Panc1 (cell line): ENCODE results near the gene TMEM52. TPM values are rescaled to one million over a fixed set of nuclear protein-coding genes. Genes with fewer than 3 reads are reported as not detected.

Source experiments
- ATAC-seq: fragments of 200-7000 bp; cut with Tn5 transposase; 2 replicates; pipeline ENCODE4 v1.9.1; 2020; ENCODE audit warnings: mild to moderate bottlenecking, moderate library complexity
- BruUV-seq: library from RNA; stranded (reverse); fragments of 400-500 nt; replicated peaks from 2 replicates; lab custom pipeline; 2021; lab: Mats Ljungman, UMichigan
- CTCF ChIA-PET: fragments of 300-600 bp; sonication (Branson Sonifier 250); formaldehyde crosslinking; loops from one replicate; lab custom pipeline; 2022; ENCODE audit warnings: antibody characterized with exemption; lab: Charles Lee
- POLR2A ChIA-PET: fragments of 300-600 bp; sonication (Branson Sonifier 250); formaldehyde crosslinking; loops from one replicate; lab custom pipeline; 2022; ENCODE audit warnings: antibody characterized with exemption; lab: Charles Lee
- DNase-seq: peaks from one replicate; pipeline ENCODE4 v3.0.0-alpha.2; 2010; ENCODE audit warnings: low read depth, low spot score
- H3K27ac ChIP-seq: 2 replicates; pipeline ENCODE4 v1.5.1; 2011; ENCODE audit warnings: mild to moderate bottlenecking, low read length, inconsistent platforms
- H3K27me3 ChIP-seq: fragments of 200-500 bp; sonication (Bioruptor generic); 2 replicates; pipeline ENCODE4 v1.6.0; 2014; ENCODE audit warnings: low read length, inconsistent platforms; ENCODE audit not compliant: control insufficient read depth, insufficient read depth
- H3K36me3 ChIP-seq: fragments of 200-500 bp; sonication (Bioruptor generic); 2 replicates; pipeline ENCODE4 v1.5.1; 2014; ENCODE audit warnings: inconsistent platforms, mild to moderate bottlenecking, low read length, moderate library complexity; ENCODE audit not compliant: control insufficient read depth, insufficient read depth
- H3K4me1 ChIP-seq: 2 replicates; pipeline ENCODE4 v1.5.1; 2011; ENCODE audit warnings: inconsistent platforms, mild to moderate bottlenecking, low read length, moderate library complexity; ENCODE audit not compliant: control insufficient read depth, insufficient read depth
- H3K4me3 ChIP-seq, 2 experiments: 2 replicates each; pipeline ENCODE4 v1.5.1; 2011 to 2012; ENCODE audit warnings: low read depth in 2 of 2, low read length in 2 of 2, mild to moderate bottlenecking in 2 of 2, inconsistent platforms in 1 of 2, moderate library complexity in 1 of 2
- H3K9me3 ChIP-seq: fragments of 200-500 bp; sonication (Bioruptor generic); 2 replicates; pipeline ENCODE4 v1.5.1; 2014; ENCODE audit warnings: low read depth, mild to moderate bottlenecking, inconsistent platforms, low read length, moderate library complexity; ENCODE audit not compliant: control insufficient read depth, insufficient read depth
- CTCF ChIP-seq: fragments of 450-650 bp; IDR thresholded peaks from 2 replicates; pipeline ENCODE4 v1.5.1; 2017; ENCODE audit warnings: mild to moderate bottlenecking
- POLR2AphosphoS5 ChIP-seq: IDR thresholded peaks from 2 replicates; pipeline ENCODE4 v1.6.1; 2012; ENCODE audit warnings: mild to moderate bottlenecking, low read depth, low read length, moderate library complexity
- REST ChIP-seq, 2 experiments: IDR thresholded peaks; 2 replicates each; pipeline ENCODE4 v1.6.1; 2011 to 2012; ENCODE audit warnings: low read depth in 2 of 2, control low read depth in 1 of 2, low read length in 1 of 2, mild to moderate bottlenecking in 1 of 2, moderate library complexity in 1 of 2; ENCODE audit not compliant: insufficient read depth in 1 of 2
- SIN3A ChIP-seq: IDR thresholded peaks from 2 replicates; pipeline ENCODE4 v1.6.1; 2012; ENCODE audit warnings: low read depth, mild to moderate bottlenecking, low read length, moderate library complexity, borderline replicate concordance; ENCODE audit not compliant: insufficient read depth
- TCF7L2 ChIP-seq: IDR thresholded peaks from 2 replicates; pipeline ENCODE4 v1.6.1; 2011; ENCODE audit warnings: mild to moderate bottlenecking, low read depth, low read length, inconsistent platforms
- in situ Hi-C: cut with HindIII; loops from 2 replicates; pipeline ENCODE4 v1.10.0; 2016; ENCODE audit warnings: low sequenced_read_pairs, low pct_unique_long_range_greater_than_20kb
- intact Hi-C: fragments of 100-400 bp; cut with micrococcal nuclease; formaldehyde crosslinking; loops from one replicate; pipeline ENCODE4 v1.10.0; 2022; ENCODE audit not compliant: unreplicated experiment
- total RNA-seq: library from RNA; stranded (reverse); gene quantifications from one replicate; pipeline ENCODE4 v1.2.1, GENCODE V29; 2021; ENCODE audit not compliant: unreplicated experiment

TMEM52 gene
- total RNA-seq, 1 experiment from 2014 or later, result 2.5 TPM

GRCh38 chr1:1873186-1873585 is 45.9 kb downstream of the TMEM52 start:
- DNase-seq, result no peak
- ChIA-PET CTCF (no interaction called here), POLR2A (no interaction called here)
- H3K4me3 ChIP-seq, result no peak overlapping the region
- H3K36me3 ChIP-seq, result no peaks in the 10 kb centered on the region
- TF ChIP-seq TCF7L2 (no peak), POLR2AphosphoS5 (no peak), CTCF (no peak), REST (IDR thresholded peaks at IDR 0.05; ENCODE audit: insufficient read depth in 1 of 2, low read depth in 2 of 2, low read length in 1 of 2) (no peak), SIN3A (no peak)
- in situ Hi-C loops (no loop called here), intact Hi-C loops (no loop called here)
- no peaks in the 10 kb centered on the region for H3K27me3 ChIP-seq
- H3K4me1 ChIP-seq, result peaks cover 9% of the 10 kb centered on the region
- no TSS peak for BruUV-seq
- no peaks in the 10 kb centered on the region for H3K9me3 ChIP-seq
- no peak overlapping the region for H3K27ac ChIP-seq
- ATAC-seq, result no peak

- TF ChIP-seq CTCF (no peak), TCF7L2 (no peak), REST (IDR thresholded peaks at IDR 0.05; ENCODE audit: insufficient read depth in 1 of 2, low read depth in 2 of 2, low read length in 1 of 2) (no peak), SIN3A (no peak), POLR2AphosphoS5 (no peak)
- peaks cover 6% of the 10 kb centered on the region for H3K4me1 ChIP-seq
- H3K27me3 ChIP-seq, result no peaks in the 10 kb centered on the region
- ChIA-PET CTCF (no interaction called here), POLR2A (no interaction called here)
- H3K36me3 ChIP-seq, result no peaks in the 10 kb centered on the region
- DNase-seq, result no peak
- no TSS peak for BruUV-seq
- H3K27ac ChIP-seq, result no peak overlapping the region
- in situ Hi-C loops (no loop called here), intact Hi-C loops (no loop called here)
- no peak for ATAC-seq
- no peaks in the 10 kb centered on the region for H3K9me3 ChIP-seq
- H3K4me3 ChIP-seq, result no peak overlapping the region
Observed at GRCh38 chr1:1872329-1872994, 46.6 kb downstream of the TMEM52 start.
